ENCODE results near the gene TOB2. TPM values are rescaled to one million over a fixed set of nuclear protein-coding genes. Genes with fewer than 3 reads are reported as not detected.
"Not testable (repeated sequence)": the region's sequence is repeated elsewhere in the genome, so short reads cannot be mapped to it uniquely, and the experiment has no call there.

Gene TOB2
- total and polyA plus RNA-seq, 7 donors = 9.5 to 111 (median 26.1) TPM

- TF ChIP-seq CTCF (IDR thresholded peaks at IDR 0.05) = no peak
- H3K4me3 ChIP-seq = no peak overlapping the region
- peaks cover 86% of the 10 kb centered on the region for H3K4me1 ChIP-seq
- 58 to 85% (median 66%) methylated on average over 7 of the region's 7 CpGs for WGBS, 3 donors
- H3K27ac ChIP-seq = peak overlapping the region; percentile 71
- H3K36me3 ChIP-seq (ENCODE audit: insufficient read depth in 1 of 2, low read depth in 1 of 2) = peaks cover 0 to 59% of the 10 kb centered on the region in 2 donors
- H3K9me3 ChIP-seq = no peaks in the 10 kb centered on the region
- intact Hi-C loops (cut with DNase I) = no loop called here
- DNase-seq (no peak), ATAC-seq (no peak)
- H3K27me3 ChIP-seq (ENCODE audit: insufficient read depth in 3 of 3, low read length in 2 of 3) = no peaks in the 10 kb centered on the region
These were observed 9.4 kb downstream of the TOB2 start for GRCh38 chr22:41437198-41437597.

- TF ChIP-seq CTCF (IDR thresholded peaks at IDR 0.05) = no peak
- ATAC-seq (peak in 2 of 4 donors; percentile 8 to 16), DNase-seq (peak in 1 of 2 donors; percentile 67)
- H3K27me3 ChIP-seq (ENCODE audit: insufficient read depth in 3 of 3, low read length in 2 of 3) = no peaks in the 10 kb centered on the region
- intact Hi-C loops (cut with DNase I) = no loop called here
- peak overlapping the region; percentile 71 for H3K27ac ChIP-seq
- H3K9me3 ChIP-seq = no peaks in the 10 kb centered on the region
- WGBS, 3 donors = 38 to 61% (median 43%) methylated on average over 20 to 23 of the region's 23 CpGs
- peaks cover 0 to 56% of the 10 kb centered on the region in 2 donors for H3K36me3 ChIP-seq (ENCODE audit: insufficient read depth in 1 of 2, low read depth in 1 of 2)
- peak overlapping the region; percentile 4 for H3K4me3 ChIP-seq
- peaks cover 79% of the 10 kb centered on the region for H3K4me1 ChIP-seq
These were observed 10.1 kb downstream of the TOB2 start for GRCh38 chr22:41436322-41437113.

GRCh38 chr22:41435560-41435959 is 11.0 kb downstream of the TOB2 start:
- ATAC-seq (peak in 2 of 4 donors; percentile 9 to 14), DNase-seq (peak in 1 of 2 donors; percentile 60)
- WGBS, 3 donors = 18 to 36% (median 20%) methylated on average over 4 of the region's 4 CpGs
- Histone ChIP-seq H3K4me1 (peaks cover 70% of the 10 kb centered on the region), H3K27me3 (ENCODE audit: insufficient read depth in 3 of 3, low read length in 2 of 3) (no peaks in the 10 kb centered on the region), H3K9me3 (no peaks in the 10 kb centered on the region), H3K4me3 (peak overlapping the region; percentile 25), H3K36me3 (ENCODE audit: insufficient read depth in 1 of 2, low read depth in 1 of 2) (peaks cover 0 to 53% of the 10 kb centered on the region in 2 donors), H3K27ac (peak overlapping the region; percentile 71)
- no peak for TF ChIP-seq CTCF (IDR thresholded peaks at IDR 0.05)
- intact Hi-C loops (cut with DNase I) = no loop called here

- Histone ChIP-seq H3K36me3 (ENCODE audit: insufficient read depth in 1 of 2, low read depth in 1 of 2) (peaks cover 0 to 49% of the 10 kb centered on the region in 2 donors), H3K4me1 (peaks cover 64% of the 10 kb centered on the region), H3K27ac (peak overlapping the region; percentile 71)
- H3K4me3 ChIP-seq; H3K9me3 ChIP-seq; intact Hi-C loops (cut with DNase I); H3K27me3 ChIP-seq (ENCODE audit: insufficient read depth in 3 of 3, low read length in 2 of 3): not testable (repeated sequence)
- ATAC-seq (peak in 2 of 4 donors; percentile 18 to 26), DNase-seq (peak in 1 of 2 donors; percentile 62)
- 24 to 46% (median 31%) methylated on average over 4 to 5 of the region's 5 CpGs for WGBS, 3 donors
These were observed 12.1 kb downstream of the TOB2 start for GRCh38 chr22:41434361-41435003.

GRCh38 chr22:41433480-41433879 is 13.1 kb downstream of the TOB2 start:
- H3K4me3 ChIP-seq; H3K27me3 ChIP-seq (ENCODE audit: insufficient read depth in 3 of 3, low read length in 2 of 3); DNase-seq; ATAC-seq; H3K9me3 ChIP-seq; intact Hi-C loops (cut with DNase I): not testable (repeated sequence)
- 30 to 64% (median 33%) methylated on average over 1 of the region's 1 CpG for WGBS, 3 donors
- Histone ChIP-seq H3K4me1 (peaks cover 59% of the 10 kb centered on the region), H3K27ac (peak overlapping the region; percentile 55), H3K36me3 (ENCODE audit: insufficient read depth in 1 of 2, low read depth in 1 of 2) (peaks cover 0 to 49% of the 10 kb centered on the region in 2 donors)

All from psoas muscle (tissue), 8 donors.